SU-DHL-6 (cell line): ENCODE results near the gene R3HDM2.

ENCODE experiments used
- CTCF ChIP-seq: fragments of 200-600 bp; sonication (generic); IDR thresholded peaks from one replicate; pipeline ENCODE4 v1.5.1; 2017; ENCODE audit warnings: antibody characterized with exemption, mild to moderate bottlenecking, low read length, moderate library complexity; ENCODE audit not compliant: insufficient read depth, poor library complexity, severe bottlenecking
- EZH2phosphoT487 ChIP-seq: fragments of 200-600 bp; sonication (generic), shearing (Covaris generic); conservative IDR thresholded peaks from 2 replicates; pipeline ENCODE4 v1.6.1; 2018; ENCODE audit warnings: mild to moderate bottlenecking, antibody characterized with exemption, low read length, moderate library complexity, mixed read lengths

DNA sequence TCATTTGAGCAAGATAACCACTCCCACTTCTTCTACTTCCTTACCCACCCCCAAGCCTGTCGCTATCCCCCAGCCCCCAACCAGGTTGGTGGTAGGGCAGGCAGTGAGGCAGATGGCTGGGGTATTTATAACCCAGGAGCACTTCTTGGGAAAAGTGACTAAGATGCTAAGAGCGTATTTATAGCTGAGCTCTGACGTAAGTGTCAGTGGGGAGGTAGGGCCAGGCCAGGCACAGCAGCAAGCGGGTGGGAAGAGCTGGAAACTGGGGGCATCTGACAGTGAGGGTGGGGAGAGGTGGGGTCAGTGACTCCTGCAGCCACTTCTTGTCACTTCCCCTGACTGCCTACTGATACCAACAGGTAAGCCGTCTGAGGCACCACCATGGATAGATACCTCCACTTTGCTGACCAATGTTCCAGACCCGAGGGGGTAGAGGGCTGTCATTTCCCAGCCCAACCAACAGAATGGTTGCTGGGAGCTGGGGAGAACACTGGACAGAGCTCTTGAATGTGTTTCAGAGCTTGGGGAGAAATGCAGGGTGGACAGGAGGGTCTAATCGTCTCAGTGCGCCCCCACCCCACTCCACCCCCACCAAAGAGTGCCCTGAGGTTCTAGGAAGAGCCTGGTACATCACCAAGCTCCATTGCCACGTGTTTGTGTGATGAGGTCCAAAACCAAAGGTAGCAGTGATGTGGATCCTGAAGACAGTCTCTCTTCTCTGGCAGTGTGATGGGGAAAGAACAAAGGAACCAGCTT, 21.5 kb upstream of the R3HDM2 start:
- TF ChIP-seq CTCF: no peak
- TF ChIP-seq EZH2phosphoT487: no peak
